Loucy (cell line): Measurements from ENCODE around the gene LRRK1.

Source experiments
- CTCF ChIP-seq: fragments of 200-600 bp; sonication (generic); conservative IDR thresholded peaks from 2 replicates; pipeline ENCODE4 v1.5.1; 2014; ENCODE audit warnings: mild to moderate bottlenecking, antibody characterized with exemption, low read length
- EZH2phosphoT487 ChIP-seq: fragments of 200-600 bp; IDR thresholded peaks from 2 replicates; pipeline ENCODE4 v1.6.1; 2018; ENCODE audit warnings: antibody characterized with exemption, mild to moderate bottlenecking, moderate library complexity, borderline replicate concordance

GRCh38 chr15:101018016-101018415 is 98.9 kb downstream of the LRRK1 start:
- no peak for TF ChIP-seq CTCF
- no peak for TF ChIP-seq EZH2phosphoT487
